ENCODE measurements around the gene CROCC2.

GRCh38 chr2:240896871-240897692 is 9.1 kb upstream of the CROCC2 start:
- TF ChIP-seq CTCF (IDR thresholded peaks at IDR 0.05) (no peak), POLR2A (IDR thresholded peaks at IDR 0.05) (no peak)

Data from Peyer's patch (tissue), 4 donors.